Heart left ventricle (tissue), 13 donors: ENCODE data around the gene EFS.

Experiments
- POLR2A ChIP-seq, 2 donors: fragments of 450-650 bp; IDR thresholded peaks; one replicate each; pipeline ENCODE4 v1.6.1; 2017; ENCODE audit warnings: antibody characterized with exemption in 2 of 2, mild to moderate bottlenecking in 2 of 2, moderate library complexity in 2 of 2
- TF ChIP-seq, protein P1 (sequence below), 12 donors: fragments of 200-600 bp; sonication (generic) in 4 of 12; IDR thresholded peaks; one replicate each; pipeline versions ENCODE4 v1.5.0 to v1.8.0; 2018 to 2022; ENCODE audit warnings: antibody characterized with exemption in 12 of 12, mild to moderate bottlenecking in 5 of 12
- donor health status: ischemic (EF 13 %, LVEDD 7.1; RV severe dilation, severe dysfunction).
- donor health status: DM: no; HTN: yes; CAD: no.
- donor health status: DM: no; HTN: no; CAD: no.
- donor health status: ischemic (EF 25% LVEDD 6.9; RV normal size, moderate dysfunction).
- donor health status: ischemic (EF 25% LVEDD 5.7; RV mildly dilated, moderate dysfunction).
- donor health status: ischemic (EF 35%, LVEDD 5.7; RV mildly dilated, moderate dysfunction).
- donor health status: nonischemic (EF 11% LVEDD 7.7; RV severe dilation, severe dysfunction).
- donor health status: DM: yes; HTN: yes; CAD: no.
- donor health status: PGD.
- donor health status: ischemic (EF 29% LVEDD 5.4; RV normal size, mild dysfunction).
- donor health status: nonischemic (EF 23%, LVEDD 6.1; RV moderate dilation, normal function).

DNA sequence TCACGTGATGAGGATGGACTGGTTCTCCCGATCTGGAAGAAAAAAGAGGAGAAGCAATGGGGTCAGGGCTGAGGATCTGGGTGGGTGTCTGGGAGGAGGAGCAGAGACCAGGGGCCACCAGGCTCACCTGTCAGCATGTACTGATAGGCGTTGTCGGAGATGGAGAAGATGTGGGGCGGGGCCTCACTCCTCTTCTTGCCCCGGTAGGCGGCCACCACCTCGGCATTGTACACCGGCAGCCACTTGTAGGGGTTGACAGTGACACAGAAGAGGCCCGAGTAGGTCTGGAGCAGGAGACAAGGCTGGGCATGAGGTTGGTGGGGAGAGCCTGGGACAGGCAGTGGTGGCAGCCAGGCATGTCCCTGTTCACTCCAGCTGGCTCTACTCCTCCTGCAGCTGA, 40.1 kb upstream of the EFS start:
- TF ChIP-seq, protein P1, sequence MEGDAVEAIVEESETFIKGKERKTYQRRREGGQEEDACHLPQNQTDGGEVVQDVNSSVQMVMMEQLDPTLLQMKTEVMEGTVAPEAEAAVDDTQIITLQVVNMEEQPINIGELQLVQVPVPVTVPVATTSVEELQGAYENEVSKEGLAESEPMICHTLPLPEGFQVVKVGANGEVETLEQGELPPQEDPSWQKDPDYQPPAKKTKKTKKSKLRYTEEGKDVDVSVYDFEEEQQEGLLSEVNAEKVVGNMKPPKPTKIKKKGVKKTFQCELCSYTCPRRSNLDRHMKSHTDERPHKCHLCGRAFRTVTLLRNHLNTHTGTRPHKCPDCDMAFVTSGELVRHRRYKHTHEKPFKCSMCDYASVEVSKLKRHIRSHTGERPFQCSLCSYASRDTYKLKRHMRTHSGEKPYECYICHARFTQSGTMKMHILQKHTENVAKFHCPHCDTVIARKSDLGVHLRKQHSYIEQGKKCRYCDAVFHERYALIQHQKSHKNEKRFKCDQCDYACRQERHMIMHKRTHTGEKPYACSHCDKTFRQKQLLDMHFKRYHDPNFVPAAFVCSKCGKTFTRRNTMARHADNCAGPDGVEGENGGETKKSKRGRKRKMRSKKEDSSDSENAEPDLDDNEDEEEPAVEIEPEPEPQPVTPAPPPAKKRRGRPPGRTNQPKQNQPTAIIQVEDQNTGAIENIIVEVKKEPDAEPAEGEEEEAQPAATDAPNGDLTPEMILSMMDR (IDR thresholded peaks at IDR 0.05) = no peak
- TF ChIP-seq POLR2A (IDR thresholded peaks at IDR 0.05) = no peak
